Fibroblast of skin of left biceps (primary cell): ENCODE results near the gene THTPA.

Source experiments
- DNase-seq, 2 experiments: peaks; one replicate each; pipeline ENCODE4 v3.0.0-alpha.2; 2013; ENCODE audit warnings: low read depth in 2 of 2

The THTPA gene

GRCh38 chr14:23551266-23552028 is 4.6 kb upstream of the THTPA start, which contains the start of gene ZFHX2:
Gene ZFHX2 (minus strand): TSS chr14:23551765. CDS start chr14:23535325, 16,440 bp downstream.
- no peak for DNase-seq

- no peak for DNase-seq
Measured at GRCh38 chr14:23555533-23555881, 564 bp upstream of the THTPA start.

- DNase-seq = no peak
Measured at GRCh38 chr14:23556700-23557440, 799 bp downstream of the THTPA start.

GRCh38 chr14:23557521-23557920 is 1.4 kb downstream of the THTPA start:
- DNase-seq = no peak

- no peak for DNase-seq
Measured at GRCh38 chr14:23557946-23558345, 1.9 kb downstream of the THTPA start.

- DNase-seq = no peak
Measured at GRCh38 chr14:23558346-23559009, 2.4 kb downstream of the THTPA start.

GRCh38 chr14:23559010-23559925 is 3.2 kb downstream of the THTPA start:
- no peak for DNase-seq

GRCh38 chr14:23559926-23560520 is 4.0 kb downstream of the THTPA start:
- DNase-seq = no peak

- no peak for DNase-seq
Measured at GRCh38 chr14:23561259-23561658, 5.2 kb downstream of the THTPA start.

- DNase-seq = no peak
Measured at GRCh38 chr14:23561873-23562821, 6.1 kb downstream of the THTPA start.

- DNase-seq = no peak
Measured at GRCh38 chr14:23562822-23563472, 6.9 kb downstream of the THTPA start.

- DNase-seq = no peak
Measured at GRCh38 chr14:23563473-23564180, 7.6 kb downstream of the THTPA start.

GRCh38 chr14:23564181-23564812 is 8.2 kb downstream of the THTPA start:
- no peak for DNase-seq

- DNase-seq = no peak
Measured at GRCh38 chr14:23564876-23565275, 8.8 kb downstream of the THTPA start.

- DNase-seq = no peak
Measured at GRCh38 chr14:23565626-23566025, 9.6 kb downstream of the THTPA start.

- DNase-seq = no peak
Measured at GRCh38 chr14:23566112-23566777, 10.2 kb downstream of the THTPA start.

- no peak for DNase-seq
Measured at GRCh38 chr14:23566778-23567185, 10.7 kb downstream of the THTPA start.
